Hematopoietic multipotent progenitor cell (in vitro differentiated cells): ENCODE results near the gene SRGAP1. TPM values are rescaled to one million over a fixed set of nuclear protein-coding genes. Genes with fewer than 3 reads are reported as not detected.

Experiments used
- DNase-seq, 3 donors: peaks; one replicate each; pipeline ENCODE4 v3.0.0-alpha.2; 2011 to 2015; ENCODE audit warnings: low read depth in 2 of 3, low spot score in 2 of 3
- total RNA-seq: library from RNA; depleted of rRNA; stranded (reverse); fragments of >200 nt; gene quantifications from one replicate; pipeline ENCODE4 v1.2.3, GENCODE V29; 2012

SRGAP1 gene
- total RNA-seq, 1 donor = 0.27 TPM

DNA sequence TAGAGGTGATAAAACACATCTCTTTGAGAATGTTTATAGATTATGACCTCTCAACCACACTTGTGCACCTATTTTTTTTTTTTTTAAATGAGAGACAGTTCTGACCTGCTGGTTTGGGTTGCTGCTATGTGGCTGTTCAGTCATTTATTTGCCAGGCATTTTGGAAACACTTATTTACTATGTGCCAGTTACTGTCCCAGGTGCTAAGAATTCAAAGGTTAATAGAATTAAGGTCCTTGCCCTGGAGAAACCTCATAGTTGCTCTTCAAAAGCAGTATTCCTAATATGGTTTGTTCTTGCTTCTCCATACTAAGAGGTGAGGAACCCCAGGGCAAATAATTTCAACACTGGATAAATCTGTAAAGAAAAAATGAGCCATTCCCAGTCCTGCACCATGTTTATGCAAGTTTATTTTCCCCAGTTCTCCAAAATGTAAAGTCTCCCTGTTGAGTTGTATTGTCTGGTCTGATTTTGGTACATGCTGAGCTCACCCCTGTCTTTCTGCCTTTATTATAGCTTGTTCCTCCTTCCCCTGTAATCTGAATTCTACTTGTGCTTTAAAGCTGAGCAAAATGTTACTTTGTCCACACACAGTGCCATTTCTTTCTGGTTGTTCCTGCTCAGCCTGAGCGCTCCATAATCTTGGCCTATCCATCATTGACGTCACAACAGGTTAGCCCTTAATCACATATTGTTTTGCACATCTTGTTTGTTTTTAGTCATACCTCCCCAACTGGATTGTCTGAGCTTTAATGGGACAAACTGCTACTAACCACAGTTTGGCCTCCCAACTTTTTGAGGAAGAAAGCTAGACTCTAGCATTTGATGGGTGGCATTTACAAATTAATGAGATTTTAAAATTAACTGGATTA lies 56.7 kb downstream of the SRGAP1 start:
- DNase-seq = no peak

DNA sequence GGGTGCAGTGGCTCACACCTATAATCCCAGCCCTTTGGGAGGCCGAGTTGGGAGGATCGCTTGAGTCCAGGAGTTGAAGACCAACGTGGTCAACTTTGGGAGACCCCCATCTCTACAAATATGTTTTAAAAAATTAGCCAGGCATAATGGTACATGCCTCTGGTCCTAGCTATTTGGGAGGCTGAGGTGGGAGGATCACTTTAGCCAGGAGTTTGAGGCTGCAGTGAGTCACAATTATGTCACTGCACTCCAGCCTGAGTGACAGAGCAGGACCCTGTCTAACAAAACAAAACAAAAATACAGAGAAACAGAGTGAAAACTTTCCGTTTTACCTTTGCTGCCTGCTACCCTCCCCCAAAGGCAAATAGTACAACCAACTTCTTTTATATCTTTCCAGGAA lies 60.2 kb downstream of the SRGAP1 start:
- no peak for DNase-seq

DNA sequence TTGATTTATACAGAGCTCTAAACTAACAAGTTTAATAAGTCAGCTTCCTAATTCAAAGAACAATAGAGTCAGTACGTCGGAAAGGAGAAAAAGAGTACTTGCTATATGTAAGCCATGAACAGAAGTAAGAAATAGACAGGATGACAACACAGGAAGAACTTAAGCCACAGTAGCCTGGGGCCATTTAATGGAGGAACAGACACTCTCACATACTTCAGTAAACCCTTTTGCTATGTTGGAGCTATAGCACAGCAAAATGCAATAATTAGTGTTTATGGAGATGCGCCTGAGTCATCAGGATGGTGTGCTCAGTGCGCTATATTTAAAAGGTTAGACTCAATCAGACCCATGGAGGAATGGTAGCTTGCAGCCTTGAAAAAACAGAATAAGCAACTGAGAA lies 61.0 kb downstream of the SRGAP1 start:
- no peak for DNase-seq

DNA sequence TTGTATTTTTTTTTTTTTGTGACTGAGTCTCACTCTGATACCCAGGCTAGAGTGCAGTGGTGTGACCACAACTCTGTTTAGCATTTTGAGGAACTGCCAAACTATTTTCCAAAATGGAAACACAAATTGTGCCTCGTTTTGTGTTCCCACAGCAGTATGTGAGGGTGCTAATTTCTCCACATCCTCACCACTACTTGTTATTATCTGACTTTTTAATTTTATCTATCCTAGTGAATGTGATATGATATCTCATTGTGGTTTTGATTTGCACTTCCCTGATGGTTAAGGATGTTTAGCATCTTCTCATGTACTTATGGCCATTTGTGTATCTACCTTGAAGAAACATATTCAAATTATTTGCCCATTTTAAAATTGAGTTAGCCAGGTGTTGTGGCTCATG lies 62.4 kb downstream of the SRGAP1 start:
- no peak for DNase-seq

DNA sequence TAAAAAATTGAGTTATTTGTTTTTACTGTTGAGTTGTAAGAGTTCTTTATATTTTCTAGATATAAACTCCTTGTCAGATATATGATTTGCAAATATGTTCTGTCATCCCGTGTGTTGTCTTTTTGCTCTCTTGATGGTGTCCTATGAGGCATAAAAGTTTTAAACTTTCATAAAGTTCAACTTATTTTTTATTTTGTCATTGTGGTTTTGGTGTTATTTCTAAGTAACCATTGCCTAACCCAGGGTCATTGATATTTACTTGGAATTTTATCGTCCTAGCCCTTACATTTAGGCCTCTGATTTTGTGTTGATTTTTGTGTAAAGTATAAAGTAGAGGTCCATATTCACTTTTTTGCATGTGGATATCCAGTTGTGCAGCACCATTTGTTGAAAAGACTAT lies 63.1 kb downstream of the SRGAP1 start:
- no peak for DNase-seq

DNA sequence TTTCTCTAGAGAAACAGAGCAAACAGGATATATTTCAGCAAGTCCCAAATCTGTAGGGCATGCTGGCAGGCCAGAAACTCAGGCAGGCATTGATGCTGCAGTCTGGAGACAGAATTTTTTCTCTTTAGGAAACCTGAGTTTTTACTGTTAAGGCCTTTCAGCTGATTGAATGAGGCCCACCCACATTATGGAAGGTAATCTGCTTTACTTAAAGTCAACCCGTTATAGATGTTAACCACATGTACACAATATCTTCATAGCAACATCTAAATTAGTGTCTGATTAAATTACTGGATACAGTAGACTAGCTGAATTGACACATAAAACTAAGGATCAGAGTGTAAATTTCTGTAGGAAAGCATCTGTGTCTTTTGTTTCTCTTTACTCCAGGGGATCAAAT lies 65.2 kb downstream of the SRGAP1 start:
- DNase-seq = no peak

DNA sequence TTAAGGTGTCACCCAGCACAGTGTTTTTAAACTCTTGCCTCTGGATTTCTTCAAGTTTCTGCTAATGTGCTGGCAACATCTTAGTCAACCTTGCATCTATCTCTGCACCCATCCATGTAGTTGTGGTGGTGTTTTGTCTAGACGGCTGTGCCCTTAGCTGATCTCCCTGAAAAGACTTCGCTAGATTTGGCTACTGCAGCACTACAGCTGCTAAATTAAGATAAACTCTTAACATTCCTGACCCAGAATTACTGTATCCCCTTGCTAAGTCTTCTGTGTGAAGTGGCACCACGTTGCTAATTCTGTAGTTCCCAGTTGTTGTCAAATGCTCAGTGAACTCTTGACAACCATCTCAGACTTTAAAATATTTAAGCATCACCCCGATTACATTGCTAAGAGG lies 66.8 kb downstream of the SRGAP1 start:
- DNase-seq = no peak

DNA sequence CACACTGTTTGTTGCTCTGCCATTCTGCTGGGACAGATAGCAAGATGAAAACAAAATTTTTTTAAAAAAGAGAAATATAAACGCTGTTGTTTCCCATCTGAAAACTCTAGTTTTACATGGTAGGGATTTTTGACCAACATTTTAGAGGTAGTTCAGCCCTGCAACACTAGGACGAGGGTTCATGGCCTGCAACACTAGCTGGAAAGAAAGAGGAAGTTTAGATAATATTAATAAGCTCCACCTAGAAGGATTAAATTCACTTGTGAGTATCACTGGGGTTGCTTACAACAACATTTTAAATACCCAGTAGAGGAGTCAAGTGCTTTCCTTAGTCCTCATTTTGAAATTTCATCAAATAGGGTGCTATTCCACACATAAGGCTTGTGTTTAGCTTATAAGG lies 68.2 kb downstream of the SRGAP1 start:
- peak in 1 of 3 donors; percentile 31 for DNase-seq

DNA sequence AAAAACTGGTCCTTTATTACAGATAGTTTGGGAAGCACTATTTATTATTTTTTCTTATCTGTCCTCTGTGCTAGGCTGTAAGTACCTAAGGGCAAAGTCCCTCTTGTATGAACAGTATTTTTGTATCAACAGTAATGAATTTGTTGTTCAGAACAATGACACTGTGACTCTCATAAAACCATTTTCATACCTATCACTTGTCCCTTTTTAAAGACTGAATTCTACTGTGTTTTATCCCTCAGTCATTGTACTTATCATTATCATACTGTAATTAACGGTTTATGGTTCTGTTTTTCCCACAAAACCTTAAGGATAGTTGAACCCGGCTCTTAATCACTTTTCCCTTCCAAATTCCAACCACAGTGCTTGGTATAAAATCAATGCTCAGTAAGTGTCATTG lies 69.4 kb downstream of the SRGAP1 start:
- no peak for DNase-seq

DNA sequence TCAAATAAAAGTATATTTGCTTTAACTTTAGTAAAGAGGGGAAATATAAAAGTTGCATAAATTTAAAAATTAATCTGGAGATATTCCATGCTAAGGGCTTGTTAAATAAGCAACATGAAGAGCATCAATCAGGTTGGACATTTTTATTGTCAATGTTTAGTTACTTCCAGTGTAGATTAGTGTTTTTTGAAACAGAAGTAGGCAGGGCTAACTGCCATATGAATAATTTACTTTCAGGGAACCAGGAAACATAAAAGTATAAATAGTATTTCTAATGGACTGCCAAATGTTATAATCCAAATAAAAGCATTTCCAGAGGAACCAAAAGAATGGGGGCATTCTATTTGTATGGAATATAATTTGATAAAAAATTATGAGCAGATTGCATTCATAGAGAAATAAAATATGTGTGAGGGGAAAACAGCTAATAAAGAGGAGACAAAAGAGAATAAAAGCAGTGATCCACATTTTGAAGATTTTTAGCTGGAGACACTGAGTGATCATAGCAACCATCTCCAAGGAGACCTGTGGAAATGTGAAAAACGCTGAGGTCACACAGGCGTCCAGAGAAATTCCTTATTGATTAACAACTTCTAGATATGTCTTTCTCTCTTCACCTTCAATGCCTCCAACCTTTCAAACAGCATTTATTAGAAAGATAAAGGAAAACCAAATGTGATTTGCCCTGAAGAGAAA lies 70.8 kb downstream of the SRGAP1 start:
- DNase-seq = no peak

DNA sequence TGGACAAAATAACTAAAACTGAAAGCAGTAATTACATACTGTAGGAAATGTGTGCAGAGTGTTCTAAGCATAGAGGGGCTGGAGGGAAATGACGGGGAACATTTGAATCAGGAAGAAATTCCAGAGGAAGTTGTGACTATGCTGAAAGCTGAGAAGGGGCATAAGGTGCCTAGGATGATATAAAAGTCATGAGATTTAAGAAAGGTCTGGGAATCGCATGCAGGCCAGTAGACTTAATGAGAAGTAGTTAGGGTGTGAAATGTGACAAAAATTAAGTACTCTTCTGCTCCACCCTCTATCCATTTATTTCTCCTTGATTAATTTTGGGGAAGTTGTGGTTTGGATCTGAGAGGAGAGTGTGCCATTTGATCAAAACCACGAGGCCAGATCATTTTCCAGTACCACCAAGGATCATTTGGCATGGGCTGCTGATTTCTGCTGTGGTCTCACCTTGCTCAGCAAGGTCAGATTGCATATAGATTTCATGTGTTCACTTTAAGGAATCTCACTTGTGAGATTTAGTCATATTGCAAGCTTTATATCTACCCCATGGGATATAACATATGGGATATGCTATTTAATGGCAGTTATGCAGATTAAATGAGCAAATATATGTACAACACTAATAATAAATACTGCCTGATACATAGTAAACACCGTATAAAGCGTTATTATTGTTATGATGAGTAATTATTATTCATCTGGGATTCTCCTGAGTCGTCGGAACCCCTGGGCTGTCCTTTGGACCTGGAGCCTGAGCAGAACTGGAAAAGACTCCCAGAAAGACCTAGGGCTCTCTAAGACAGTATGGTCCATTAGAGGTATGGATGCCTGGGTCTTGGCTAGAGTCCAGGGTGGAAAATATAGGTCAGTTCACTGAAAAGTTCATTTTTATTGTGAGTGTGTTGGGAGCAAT lies 72.3 kb downstream of the SRGAP1 start:
- peak in 1 of 3 donors; percentile 6 for DNase-seq

DNA sequence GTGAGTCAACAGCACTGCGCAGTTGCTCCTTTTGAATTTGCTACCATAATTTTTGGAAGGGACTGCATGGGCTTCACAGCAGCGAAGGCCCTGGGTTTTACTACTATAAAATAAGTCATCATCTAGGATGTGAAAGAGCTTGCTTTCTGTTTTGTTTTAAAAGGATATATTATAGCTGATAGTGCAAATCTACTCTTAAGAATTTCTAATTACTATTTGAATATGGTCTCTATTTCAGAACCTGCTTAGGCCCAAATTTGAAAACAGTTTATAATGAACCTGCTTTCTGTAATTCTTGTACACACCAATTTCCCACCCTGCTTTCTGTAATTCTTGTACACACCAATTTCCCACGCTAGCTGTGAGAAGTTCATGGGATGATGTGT lies 73.0 kb downstream of the SRGAP1 start:
- DNase-seq = no peak

DNA sequence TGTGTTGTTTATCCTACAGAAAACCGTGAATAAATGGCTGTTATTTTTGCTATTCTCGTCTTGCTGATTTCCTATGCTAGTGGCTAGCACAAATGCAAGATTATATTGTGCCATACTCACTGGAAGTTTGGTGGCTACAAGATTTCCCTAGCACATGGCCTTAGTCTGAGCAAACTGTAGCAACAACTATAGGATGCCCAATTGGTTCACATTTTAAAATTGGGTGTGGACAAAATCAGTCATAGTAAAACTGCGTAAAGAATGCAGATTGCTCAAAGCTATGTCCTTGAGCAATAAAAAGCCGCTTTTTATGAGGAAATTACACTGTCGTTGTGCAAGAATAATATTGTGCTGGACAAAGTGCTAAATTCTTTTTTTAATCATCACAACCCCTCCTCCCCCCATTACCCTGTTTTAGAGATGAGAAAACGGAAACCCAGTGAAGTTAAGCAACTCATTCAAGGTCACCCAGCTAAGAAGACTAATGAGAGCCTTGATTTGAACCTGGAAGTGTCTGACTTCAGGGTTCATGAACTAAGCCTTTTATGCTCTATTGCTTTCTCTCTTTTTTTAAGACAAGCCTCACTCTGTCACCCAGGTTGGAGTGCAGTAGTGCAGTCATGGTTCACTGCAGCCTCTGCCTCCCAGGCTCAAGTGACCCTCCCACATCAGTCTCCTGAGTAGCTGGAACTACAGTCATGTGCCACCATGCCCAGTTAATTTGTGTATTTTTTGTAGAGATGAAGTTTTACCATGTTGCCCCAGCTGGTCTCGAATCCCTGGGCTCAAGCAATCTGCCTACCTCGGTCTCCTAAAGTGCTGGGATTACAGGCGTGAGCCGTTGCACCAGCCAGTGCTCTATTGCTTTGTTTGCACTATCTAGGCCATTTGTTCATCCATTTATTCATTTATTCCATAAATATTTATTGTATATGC lies 73.6 kb downstream of the SRGAP1 start:
- DNase-seq = peak in 1 of 3 donors; percentile 1

DNA sequence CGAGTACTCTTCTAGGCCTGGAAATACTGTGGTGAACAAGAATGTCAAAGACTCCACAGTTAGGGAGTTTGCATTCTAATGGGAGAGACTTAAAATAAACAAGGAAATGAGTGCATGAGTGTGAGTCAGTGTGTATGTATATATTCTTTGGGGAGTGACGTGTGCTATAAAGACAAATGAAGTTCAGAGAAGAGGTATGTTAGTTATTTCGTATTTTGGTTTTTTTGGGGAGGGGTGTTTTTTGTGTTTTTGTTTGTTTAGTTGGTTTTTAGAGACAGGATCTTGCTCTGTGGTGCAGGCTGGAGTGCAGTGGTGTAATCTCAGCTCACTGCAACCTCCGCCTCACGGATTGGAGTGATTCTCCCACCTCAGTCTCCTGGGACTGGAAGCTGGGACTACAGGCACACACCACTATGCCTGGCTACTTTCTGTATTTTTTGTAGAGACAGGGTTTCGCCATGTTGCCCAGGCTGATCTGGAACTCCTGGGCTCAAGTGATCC lies 74.3 kb downstream of the SRGAP1 start:
- no peak for DNase-seq

DNA sequence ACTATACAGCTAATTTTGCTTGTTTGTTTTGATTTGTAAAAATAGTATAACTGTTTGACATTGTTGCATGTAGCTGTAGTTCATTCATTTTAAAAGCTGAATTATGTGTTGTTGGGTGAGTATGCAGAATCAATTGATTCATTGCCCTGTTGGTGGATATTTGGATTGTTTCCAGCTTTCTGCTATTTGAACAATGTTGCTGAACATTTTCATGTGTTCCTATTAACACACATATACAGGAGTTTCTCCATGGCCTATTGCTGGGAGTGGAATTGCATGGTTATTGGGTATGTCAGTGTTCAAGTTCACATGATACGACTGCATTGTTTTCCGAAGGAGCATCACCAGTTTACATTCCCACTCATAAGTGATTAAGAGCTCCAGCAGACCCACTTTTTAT lies 75.3 kb downstream of the SRGAP1 start:
- DNase-seq = no peak

DNA sequence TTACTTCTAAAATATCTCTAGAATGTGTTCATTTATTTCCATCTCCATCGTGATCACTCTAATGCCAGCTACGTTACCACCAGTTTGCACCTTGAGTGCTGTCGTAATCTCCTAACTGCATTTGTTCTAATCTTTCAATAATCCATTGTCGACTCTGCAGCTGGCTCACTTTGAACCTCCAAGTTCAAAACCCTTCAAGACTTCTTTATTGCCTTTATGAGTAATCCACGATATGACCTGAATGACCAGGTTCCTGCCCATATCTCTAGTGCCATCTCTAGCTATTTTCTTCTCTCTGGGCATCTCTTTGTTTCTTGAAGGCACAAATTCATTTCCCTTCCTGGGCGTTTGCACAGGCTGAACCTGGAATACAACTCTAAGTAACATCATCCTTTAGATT lies 76.7 kb downstream of the SRGAP1 start:
- no peak for DNase-seq

DNA sequence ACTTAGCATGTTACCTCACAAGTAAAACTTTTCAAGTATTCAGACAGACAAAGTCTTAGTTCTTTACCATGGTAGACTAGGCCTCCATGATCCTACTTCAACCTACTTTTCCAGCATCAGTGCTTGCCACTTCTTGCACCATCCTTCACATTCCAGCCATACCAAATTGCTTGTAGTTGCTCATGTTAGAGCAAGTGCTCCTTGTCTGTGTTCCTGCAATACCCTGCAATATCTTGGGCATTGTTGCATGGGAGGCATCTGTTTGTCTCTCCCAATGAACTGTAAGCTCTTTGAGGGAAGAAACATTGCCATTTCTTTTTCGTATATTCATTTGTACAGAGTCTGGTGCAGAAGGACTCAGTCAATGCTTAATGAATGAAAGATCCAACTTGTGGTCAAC lies 78.0 kb downstream of the SRGAP1 start:
- no peak for DNase-seq

DNA sequence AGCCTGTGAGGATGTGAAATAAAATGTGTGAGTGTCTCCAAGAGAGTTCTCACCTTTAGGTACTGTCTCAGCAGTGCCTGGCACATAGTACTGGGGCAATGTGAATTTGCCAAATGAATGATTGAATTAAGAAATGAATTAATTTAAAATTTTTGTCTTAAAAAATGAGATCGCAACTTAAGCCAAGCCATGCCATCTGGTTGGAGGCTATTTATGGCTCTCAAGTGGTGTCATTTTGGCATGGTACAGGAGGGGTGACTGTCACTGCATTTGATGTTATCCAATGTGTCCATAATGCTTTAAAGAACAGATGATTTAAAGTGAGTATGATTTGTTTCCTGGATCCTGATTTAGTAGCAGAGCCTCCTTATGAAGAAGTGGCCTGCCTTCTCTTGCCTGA lies 80.3 kb downstream of the SRGAP1 start:
- no peak for DNase-seq

DNA sequence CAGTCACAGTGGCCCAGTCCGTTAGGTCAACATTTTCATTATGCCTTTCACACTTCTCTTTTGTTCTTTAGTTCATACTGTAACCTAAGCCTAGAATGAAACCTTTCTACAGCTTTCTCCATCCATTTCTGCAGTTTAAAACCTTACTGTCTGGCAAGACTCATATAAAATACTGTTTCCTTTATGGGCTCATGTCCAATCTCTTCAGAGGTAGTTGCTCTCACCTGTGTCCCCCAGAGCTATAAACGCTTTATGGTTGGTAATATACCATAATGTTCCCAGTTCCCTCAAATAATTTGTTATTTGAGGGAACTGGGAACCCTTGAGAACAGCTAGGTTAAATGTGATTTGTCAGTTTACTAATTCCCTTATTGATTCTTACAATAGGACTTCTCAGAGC lies 83.0 kb downstream of the SRGAP1 start:
- DNase-seq = no peak

DNA sequence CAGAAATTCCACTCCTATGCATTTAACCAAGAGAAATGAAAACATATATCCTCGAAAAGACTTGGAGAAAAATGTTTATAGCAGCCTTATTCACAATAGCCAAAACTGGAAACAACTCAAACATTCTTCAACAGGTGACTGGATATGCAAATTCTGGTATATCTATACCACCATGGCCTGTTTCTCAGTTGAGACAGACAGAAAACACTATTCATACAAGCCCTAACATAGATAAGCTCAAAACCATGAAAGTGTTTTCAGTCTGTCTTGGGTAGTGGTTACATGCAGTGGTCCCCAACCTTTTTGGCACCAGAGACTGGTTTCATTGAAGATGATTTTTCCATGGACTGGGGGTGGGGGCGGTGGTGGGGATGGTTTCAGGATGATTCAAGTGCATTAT lies 83.8 kb downstream of the SRGAP1 start:
- no peak for DNase-seq
